T-helper 17 cell (primary cell): Measurements from ENCODE around the gene BTBD2. TPM values are rescaled to one million over a fixed set of nuclear protein-coding genes. Genes with fewer than 3 reads are reported as not detected.

Experiments used
- ATAC-seq: fragments of 150-1000 bp; cut with Tn5 transposase; 2 replicates; pipeline ENCODE4 v1.10.0; 2021; ENCODE audit warnings: mild to moderate bottlenecking, moderate library complexity
- DNase-seq, 3 donors: peaks; one replicate each; pipeline versions ENCODE4 v3.0.0 to v3.0.0-alpha.2; 2020 to 2021
- H3K9me3 ChIP-seq: one replicate; pipeline ENCODE4 v1.7.0; 2013; ENCODE audit warnings: low read length, mild to moderate bottlenecking; ENCODE audit not compliant: control insufficient read depth, poor library complexity, severe bottlenecking
- H3K27ac Mint-ChIP-seq: one replicate; pipeline ENCODE4 v1.8.0; 2022; ENCODE audit warnings: mild to moderate bottlenecking, moderate library complexity, mixed read lengths
- H3K27me3 Mint-ChIP-seq: one replicate; pipeline ENCODE4 v1.8.0; 2022; ENCODE audit warnings: mixed read lengths
- H3K36me3 Mint-ChIP-seq: one replicate; pipeline ENCODE4 v1.8.0; 2022; ENCODE audit warnings: low read depth, mixed read lengths
- H3K4me1 Mint-ChIP-seq: one replicate; pipeline ENCODE4 v1.8.0; 2022; ENCODE audit warnings: mild to moderate bottlenecking, mixed read lengths
- H3K4me3 Mint-ChIP-seq: one replicate; pipeline ENCODE4 v1.8.0; 2022; ENCODE audit warnings: mild to moderate bottlenecking, moderate library complexity, mixed read lengths
- total RNA-seq, 4 donors: library from RNA in 2 of 4; stranded (reverse) in 2 of 4; gene quantifications; one replicate each; pipeline ENCODE4 v1.2.3 and lab custom pipeline; 2022 to 2026

BTBD2 gene
- total RNA-seq, 2 donors from 2014 or later: 53.4 to 64.6 TPM

DNA sequence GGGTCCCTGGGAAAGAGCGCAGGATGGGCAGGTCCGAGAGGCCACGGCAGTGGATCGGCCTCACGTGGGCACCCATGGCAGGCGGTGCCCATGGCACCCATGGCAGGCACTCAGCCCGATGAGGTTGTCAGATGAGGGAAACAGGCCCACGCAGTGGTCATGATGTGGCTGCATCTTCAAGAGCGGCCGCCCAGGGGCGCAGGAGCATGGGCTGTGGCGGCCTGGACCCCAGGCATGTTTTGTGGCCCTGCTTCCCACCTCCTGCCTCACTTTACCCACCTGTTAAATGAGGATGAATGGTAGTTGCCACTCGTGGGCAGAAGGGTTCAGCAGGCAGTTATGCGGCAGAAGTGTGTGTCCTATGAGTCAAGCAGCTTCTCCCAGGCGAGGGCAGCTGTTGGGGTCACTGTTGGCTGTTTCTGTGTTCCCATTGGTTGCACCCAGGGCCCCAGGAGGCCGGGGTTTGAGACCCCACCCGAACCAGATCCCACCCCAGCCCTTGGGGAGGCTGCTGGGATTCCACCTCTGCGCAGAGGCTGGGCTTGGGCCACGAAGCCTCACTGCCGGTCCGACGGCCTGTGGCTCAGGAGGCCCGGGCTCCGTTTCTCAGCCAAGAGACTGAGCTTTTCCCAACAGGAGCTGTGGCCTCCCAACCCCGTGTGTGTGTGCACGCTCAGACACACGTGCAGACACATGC is 44.6 kb downstream of the BTBD2 start:
- H3K27me3 Mint-ChIP-seq: no peaks in the 10 kb centered on the region
- H3K4me3 Mint-ChIP-seq: no peak overlapping the region
- peak overlapping the region; percentile 49 for H3K27ac Mint-ChIP-seq
- peaks cover 24% of the 10 kb centered on the region for H3K4me1 Mint-ChIP-seq
- no peaks in the 10 kb centered on the region for H3K9me3 ChIP-seq
- ATAC-seq: no peak
- DNase-seq: no peak
- peaks cover 4% of the 10 kb centered on the region for H3K36me3 Mint-ChIP-seq

GRCh38 chr19:1970003-1970805 is 45.3 kb downstream of the BTBD2 start:
- H3K27ac Mint-ChIP-seq: peak overlapping the region; percentile 49
- ATAC-seq (no peak), DNase-seq (no peak)
- no peak overlapping the region for H3K4me3 Mint-ChIP-seq
- peaks cover 25% of the 10 kb centered on the region for H3K4me1 Mint-ChIP-seq
- H3K27me3 Mint-ChIP-seq: no peaks in the 10 kb centered on the region
- H3K9me3 ChIP-seq: no peaks in the 10 kb centered on the region
- H3K36me3 Mint-ChIP-seq: peaks cover 4% of the 10 kb centered on the region

DNA sequence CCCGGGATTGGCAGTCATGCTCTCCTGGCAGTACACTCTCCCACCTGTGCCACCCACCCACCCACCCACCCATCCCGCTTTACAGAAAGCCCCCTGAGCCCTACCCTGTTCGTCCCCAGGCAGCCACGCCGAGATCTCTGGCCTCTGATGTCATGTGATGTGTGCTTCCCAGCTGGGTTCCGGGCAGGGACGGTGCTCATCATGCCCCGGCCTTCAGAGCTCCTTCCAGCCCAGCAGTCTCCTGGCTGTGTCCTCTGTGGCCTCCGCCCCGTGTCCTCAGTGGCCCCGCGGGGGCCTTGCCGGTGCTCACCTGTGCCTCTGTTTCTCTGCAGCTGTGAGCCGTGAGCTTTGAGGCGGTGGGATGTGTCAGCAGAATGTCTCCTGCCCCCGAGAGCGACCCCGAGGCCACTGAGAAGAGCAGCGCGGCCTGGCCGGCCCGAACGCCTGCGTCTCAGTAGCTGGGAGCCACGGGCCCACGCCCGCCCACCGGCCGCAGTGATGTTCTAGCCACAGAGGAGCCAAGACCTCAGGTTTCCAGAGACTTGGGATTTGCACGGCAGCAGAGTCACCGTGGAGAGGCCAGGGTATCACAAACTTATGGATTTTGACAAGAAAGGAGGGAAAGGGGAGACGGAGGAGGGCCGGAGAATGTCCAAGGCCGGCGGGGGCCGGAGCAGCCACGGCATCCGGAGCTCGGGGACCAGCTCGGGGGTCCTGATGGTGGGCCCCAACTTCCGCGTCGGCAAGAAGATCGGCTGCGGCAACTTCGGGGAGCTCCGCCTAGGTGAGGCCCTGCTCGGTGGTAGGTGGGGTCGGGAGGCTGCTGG is 46.1 kb downstream of the BTBD2 start:
- H3K27ac Mint-ChIP-seq: peak overlapping the region; percentile 67
- DNase-seq (no peak), ATAC-seq (no peak)
- H3K9me3 ChIP-seq: no peaks in the 10 kb centered on the region
- H3K36me3 Mint-ChIP-seq: peaks cover 4% of the 10 kb centered on the region
- peaks cover 25% of the 10 kb centered on the region for H3K4me1 Mint-ChIP-seq
- peak overlapping the region; percentile 49 for H3K4me3 Mint-ChIP-seq
- no peaks in the 10 kb centered on the region for H3K27me3 Mint-ChIP-seq

GRCh38 chr19:1968279-1969175 is 47.0 kb downstream of the BTBD2 start:
- Mint-ChIP-seq H3K27ac (peak overlapping the region; percentile 67), H3K27me3 (no peaks in the 10 kb centered on the region), H3K36me3 (peaks cover 4% of the 10 kb centered on the region), H3K4me1 (peaks cover 24% of the 10 kb centered on the region), H3K4me3 (peak overlapping the region; percentile 49)
- ATAC-seq (no peak), DNase-seq (no peak)
- H3K9me3 ChIP-seq: no peaks in the 10 kb centered on the region

DNA sequence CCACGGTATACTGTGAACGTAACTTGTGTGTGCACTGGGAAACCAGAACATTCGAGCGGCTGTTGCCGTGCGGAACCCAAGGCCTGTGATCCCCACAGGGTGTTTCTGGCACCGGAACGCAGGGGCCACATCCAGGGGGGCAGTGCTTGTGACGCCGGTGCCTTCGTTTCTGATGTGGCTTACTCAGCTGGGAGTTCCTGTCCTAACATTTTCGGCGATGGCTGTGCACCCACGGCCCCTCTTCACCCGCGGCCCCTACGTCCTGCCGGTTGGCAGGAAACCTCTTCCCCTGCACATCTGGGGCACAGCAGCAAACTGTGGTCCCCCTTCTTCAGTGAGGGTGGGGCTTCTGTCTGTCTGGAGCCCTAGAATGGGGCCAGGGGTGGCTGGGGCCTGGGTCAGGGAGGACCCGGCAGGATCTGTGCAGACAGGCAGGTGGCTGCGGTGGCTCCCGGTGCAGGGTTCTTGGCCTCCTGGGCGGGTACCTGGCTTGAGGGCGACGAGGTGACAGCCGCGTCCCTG is 48.4 kb downstream of the BTBD2 start:
- peak; percentile 55 for ATAC-seq
- peaks cover 17% of the 10 kb centered on the region for H3K4me1 Mint-ChIP-seq

DNA sequence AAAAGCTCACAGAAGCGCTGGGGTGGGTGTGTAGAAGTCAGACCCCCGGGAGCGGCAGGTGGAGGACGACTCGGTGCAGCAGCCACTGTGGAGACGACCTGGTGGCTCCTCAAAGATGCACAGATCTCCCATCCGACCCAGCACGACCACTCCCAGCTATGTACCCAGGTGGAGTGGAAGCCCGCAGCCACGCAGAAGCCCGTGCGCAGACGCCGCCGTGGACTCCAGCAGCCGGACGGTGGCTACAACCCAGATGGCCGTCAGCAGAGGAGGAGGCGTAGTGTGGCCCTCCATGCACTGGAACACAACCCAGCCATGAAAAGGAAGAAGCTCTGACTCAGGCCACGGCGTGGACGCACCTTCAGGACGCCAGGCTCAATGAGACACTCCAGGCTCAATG is 52.8 kb downstream of the BTBD2 start:
- H3K4me1 Mint-ChIP-seq: peaks cover 15% of the 10 kb centered on the region
- DNase-seq (no peak), ATAC-seq (no peak)
- no peaks in the 10 kb centered on the region for H3K36me3 Mint-ChIP-seq
- no peaks in the 10 kb centered on the region for H3K27me3 Mint-ChIP-seq
- H3K27ac Mint-ChIP-seq: no peak overlapping the region
- H3K4me3 Mint-ChIP-seq: peak overlapping the region; percentile 31
- no peaks in the 10 kb centered on the region for H3K9me3 ChIP-seq

More for the DNA sequence above, 48.4 kb downstream of the BTBD2 start:
- Mint-ChIP-seq H3K36me3 (peaks cover 4% of the 10 kb centered on the region), H3K4me3 (peak overlapping the region; percentile 75), H3K27me3 (no peaks in the 10 kb centered on the region), H3K27ac (peak overlapping the region; percentile 87)
- DNase-seq: no peak
- H3K9me3 ChIP-seq: no peaks in the 10 kb centered on the region

GRCh38 chr19:1961000-1961883 is 54.3 kb downstream of the BTBD2 start:
- H3K9me3 ChIP-seq: no peaks in the 10 kb centered on the region
- no peaks in the 10 kb centered on the region for H3K27me3 Mint-ChIP-seq
- H3K4me3 Mint-ChIP-seq: no peak overlapping the region
- H3K4me1 Mint-ChIP-seq: peaks cover 9% of the 10 kb centered on the region
- ATAC-seq (peak; percentile 20), DNase-seq (no peak)
- no peaks in the 10 kb centered on the region for H3K36me3 Mint-ChIP-seq
- peak overlapping the region; percentile 14 for H3K27ac Mint-ChIP-seq

DNA sequence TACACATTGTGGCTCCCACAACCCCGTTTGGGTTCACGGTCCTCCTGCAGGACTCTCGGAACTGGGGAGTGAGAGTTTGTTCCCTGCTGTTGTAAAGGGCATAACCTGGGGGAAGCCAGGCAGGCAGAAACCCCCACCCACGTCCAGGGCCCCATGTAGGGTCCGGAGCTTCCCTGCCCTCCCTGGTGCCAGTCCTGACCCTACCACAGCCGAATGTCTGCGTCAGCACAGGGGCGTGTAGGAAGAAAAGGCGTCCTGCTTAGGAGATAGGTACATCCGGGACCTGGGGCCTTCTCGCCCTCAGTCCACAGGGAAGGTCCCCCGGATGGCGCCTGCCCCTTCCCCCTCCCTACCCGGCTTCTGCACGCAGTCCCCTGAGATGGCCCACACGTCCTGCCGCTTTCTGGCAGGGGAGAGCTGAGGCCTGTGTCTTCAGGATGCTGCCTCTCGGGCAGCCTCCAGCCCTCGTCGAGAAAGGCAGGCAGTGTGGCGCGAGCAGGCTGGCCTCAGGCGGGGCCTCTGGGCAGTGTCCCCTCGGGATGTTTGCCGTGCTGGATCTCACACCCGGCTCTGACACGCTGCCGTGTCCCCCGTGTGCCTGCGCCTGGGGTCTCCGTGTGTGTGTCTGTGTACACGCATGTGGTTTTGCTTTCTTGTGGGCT is 55.5 kb downstream of the BTBD2 start:
- H3K9me3 ChIP-seq: no peaks in the 10 kb centered on the region
- no peak overlapping the region for H3K27ac Mint-ChIP-seq
- ATAC-seq (no peak), DNase-seq (no peak)
- peaks cover 5% of the 10 kb centered on the region for H3K4me1 Mint-ChIP-seq
- H3K4me3 Mint-ChIP-seq: no peak overlapping the region
- H3K27me3 Mint-ChIP-seq: no peaks in the 10 kb centered on the region
- H3K36me3 Mint-ChIP-seq: no peaks in the 10 kb centered on the region

- Mint-ChIP-seq H3K36me3 (no peaks in the 10 kb centered on the region), H3K4me1 (peaks cover 8% of the 10 kb centered on the region), H3K27ac (peak overlapping the region; percentile 27), H3K4me3 (peak overlapping the region; percentile 28), H3K27me3 (no peaks in the 10 kb centered on the region)
- no peaks in the 10 kb centered on the region for H3K9me3 ChIP-seq
- no peak for DNase-seq
- ATAC-seq: no peak
These were observed 57.8 kb downstream of the BTBD2 start for GRCh38 chr19:1957562-1958248.

- no peaks in the 10 kb centered on the region for H3K27me3 Mint-ChIP-seq
- ATAC-seq: no peak
- H3K4me1 Mint-ChIP-seq: peaks cover 8% of the 10 kb centered on the region
- DNase-seq: no peak
- no peaks in the 10 kb centered on the region for H3K9me3 ChIP-seq
- H3K36me3 Mint-ChIP-seq: no peaks in the 10 kb centered on the region
- peak overlapping the region; percentile 27 for H3K27ac Mint-ChIP-seq
- H3K4me3 Mint-ChIP-seq: no peak overlapping the region
These were observed 58.5 kb downstream of the BTBD2 start for GRCh38 chr19:1956868-1957492.
